GM19438 (cell line): ENCODE data around the gene WDR26.
"Not testable (repeated sequence)": the region's sequence is repeated elsewhere in the genome, so short reads cannot be mapped to it uniquely, and the experiment has no call there.

Source experiments
- ATAC-seq: cut with Tn5 transposase; IDR thresholded peaks from one replicate; pipeline ENCODE4 v1.9.1; 2021; ENCODE audit warnings: low read depth; ENCODE audit not compliant: unreplicated experiment

WDR26 gene

GRCh38 chr1:224435318-224435763 lies 744 bp upstream of the WDR26 start:
- peak; percentile 8 for ATAC-seq

DNA sequence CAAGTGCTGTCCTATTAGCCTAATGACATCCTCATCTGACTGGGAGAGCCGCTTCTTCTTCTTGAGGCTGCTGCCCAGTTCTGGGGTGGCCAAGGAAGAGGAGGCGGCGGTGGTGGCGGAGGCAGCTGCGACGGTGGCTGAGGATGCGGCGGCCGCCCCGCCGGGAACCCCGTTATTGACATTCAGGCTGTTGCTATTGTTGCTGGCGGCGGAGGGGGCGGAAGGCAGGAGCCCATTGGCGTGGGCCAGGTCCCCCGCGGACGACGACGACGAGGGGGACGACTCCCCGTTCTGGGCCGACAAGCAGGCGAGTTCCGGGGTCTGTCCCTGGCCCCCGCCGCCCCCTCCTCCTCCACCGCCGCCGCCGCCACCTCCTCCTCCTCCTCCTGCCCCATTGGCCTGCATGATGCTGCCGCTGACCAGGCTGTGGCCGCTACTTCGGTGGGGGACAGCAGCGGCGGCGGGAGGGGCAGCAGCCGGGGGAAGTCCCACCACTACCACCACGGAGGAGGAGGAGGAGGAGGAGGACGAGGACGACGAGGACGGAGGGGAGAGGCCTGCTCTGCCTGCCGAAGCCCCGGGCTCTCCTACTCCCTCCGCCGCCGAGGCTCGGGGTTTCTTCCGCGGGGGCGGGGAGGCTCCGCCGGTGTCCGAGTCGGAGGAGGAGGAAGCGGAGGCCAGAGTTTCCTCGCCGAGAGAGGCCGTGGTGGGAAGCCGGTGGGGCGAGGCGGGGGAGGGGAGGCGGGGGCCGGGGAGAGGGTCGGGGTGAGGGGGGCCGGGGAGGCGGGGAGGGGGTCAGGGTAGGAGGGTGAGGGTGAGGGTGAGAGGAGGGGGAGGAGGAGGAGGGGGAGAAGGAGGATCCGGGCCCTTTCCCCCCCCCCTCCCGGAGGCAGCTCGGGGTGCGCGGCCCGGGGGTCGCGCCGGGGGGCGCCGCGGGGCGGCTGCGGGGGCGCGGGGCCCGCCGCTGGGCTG lies 610 bp downstream of the WDR26 start:
- peak; percentile 3 for ATAC-seq

GRCh38 chr1:224433041-224433691 lies 1.4 kb downstream of the WDR26 start:
- no peak for ATAC-seq

- no peak for ATAC-seq
Observed at GRCh38 chr1:224432672-224433040, 1.9 kb downstream of the WDR26 start.

- ATAC-seq = no peak
Observed at GRCh38 chr1:224432146-224432545, 2.5 kb downstream of the WDR26 start.

DNA sequence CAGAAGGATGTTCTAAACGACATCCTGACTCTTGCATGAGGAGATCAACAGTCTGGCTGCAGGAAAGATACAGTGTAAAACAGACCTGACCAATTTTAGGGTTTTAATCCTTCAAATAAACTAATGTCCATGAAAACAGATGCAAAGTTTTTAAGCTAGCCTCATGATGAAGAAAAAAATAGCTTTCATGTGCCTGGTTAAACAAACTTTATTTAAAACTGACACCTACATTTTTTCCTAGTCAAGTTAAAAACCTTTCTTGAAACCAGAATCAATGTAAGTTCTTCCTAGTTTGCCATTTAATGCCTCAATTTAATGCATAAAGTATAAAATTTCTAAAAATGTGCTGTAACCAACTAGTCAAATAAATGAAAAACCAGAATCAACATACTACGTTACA lies 2.9 kb downstream of the WDR26 start:
- ATAC-seq = no peak

GRCh38 chr1:224430511-224431113 lies 4.0 kb downstream of the WDR26 start:
- ATAC-seq = peak; percentile 33

- ATAC-seq = no peak
Observed at GRCh38 chr1:224429616-224430326, 4.8 kb downstream of the WDR26 start.

- not testable (repeated sequence) for ATAC-seq
Observed at GRCh38 chr1:224428713-224429112, 5.9 kb downstream of the WDR26 start.

- no peak for ATAC-seq
Observed at GRCh38 chr1:224427346-224427745, 7.3 kb downstream of the WDR26 start.

DNA sequence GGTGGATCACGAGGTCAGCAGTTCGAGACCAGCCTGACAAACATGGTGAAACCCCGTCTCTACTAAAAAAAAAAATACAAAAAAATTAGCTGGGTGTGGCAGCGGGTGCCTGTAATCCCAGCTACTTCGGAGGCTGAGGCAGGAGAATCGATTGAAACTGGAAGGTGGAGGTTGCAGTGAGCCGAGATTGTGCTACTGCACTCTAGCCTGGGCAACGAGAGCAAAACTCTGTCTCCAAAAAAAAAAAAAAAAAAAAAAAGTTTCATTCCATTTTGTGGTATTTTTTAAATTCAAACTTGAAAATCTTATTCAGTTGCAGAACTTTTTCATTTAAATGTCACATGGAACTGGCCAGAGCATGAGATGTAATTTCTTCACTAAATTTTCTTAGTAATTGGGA lies 7.7 kb downstream of the WDR26 start:
- ATAC-seq = not testable (repeated sequence)

- no peak for ATAC-seq
Observed at GRCh38 chr1:224425279-224425884, 9.2 kb downstream of the WDR26 start.

- no peak for ATAC-seq
Observed at GRCh38 chr1:224420106-224420505, 14.5 kb downstream of the WDR26 start.

- no peak for ATAC-seq
Observed at GRCh38 chr1:224411766-224412165, 22.8 kb downstream of the WDR26 start.

DNA sequence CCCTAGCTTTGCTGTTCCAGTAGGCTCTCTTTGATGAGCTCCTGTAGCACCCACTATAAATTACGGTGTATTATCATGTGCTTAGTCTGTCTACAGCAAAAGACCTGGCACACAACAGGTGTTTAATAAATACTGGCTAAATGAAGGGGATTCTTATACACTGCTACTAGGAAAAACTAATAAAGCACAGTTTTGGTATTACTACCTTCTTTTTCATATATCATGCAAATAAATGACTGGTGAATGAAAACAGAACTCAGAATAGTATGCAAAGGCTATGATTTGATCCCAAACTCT lies 26.4 kb downstream of the WDR26 start:
- no peak for ATAC-seq

DNA sequence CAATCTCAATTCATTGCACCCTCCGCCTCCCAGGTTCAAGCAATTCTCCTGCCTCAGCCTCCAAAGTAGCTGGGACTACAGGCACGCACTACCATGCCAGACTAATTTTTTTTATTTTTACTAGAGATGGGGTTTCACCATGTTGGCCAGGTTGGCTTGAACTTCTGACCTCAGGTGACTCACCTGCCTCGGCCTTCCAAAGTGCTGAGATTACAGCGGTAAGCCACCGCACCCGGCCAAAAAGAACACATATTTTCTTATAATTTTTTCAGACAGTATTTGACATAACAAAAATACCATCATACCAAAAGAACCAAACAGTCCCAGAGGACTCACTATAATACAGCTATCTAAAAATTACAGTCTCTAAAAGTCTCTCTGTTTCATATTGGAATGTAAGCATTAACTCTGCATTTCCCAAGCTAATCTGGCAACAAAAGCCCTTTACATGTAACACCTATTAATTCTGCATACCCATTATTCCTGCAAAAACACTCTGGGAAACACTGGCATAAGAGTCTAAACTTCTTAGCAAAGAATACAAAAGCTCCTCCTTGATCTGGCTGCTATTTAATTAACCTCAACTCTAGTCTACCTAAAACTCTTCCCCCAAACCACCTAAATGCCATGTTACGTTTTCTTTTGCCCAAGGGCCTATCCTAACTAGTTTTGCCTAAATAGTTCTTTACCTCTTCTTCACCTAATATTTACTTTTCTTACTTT lies 26.9 kb downstream of the WDR26 start:
- no peak for ATAC-seq

DNA sequence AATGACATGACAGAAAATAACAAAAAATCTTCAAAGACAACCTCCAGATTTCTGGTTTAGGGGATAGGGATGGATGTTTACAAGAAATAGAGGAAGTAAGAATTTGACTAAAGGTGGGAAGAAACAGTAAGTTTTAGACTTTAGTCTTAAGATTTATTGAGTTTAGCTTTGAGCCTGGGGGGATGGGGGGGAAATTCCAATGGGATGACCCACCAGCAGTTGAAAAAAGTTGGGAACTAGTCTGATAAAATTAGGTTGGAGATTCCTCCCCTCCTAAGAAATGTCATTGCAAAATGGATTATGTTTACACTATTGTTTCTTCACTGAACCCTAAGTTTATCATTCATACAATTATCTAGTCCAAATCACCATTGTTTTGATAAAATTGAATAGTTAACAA lies 28.4 kb downstream of the WDR26 start:
- no peak for ATAC-seq

DNA sequence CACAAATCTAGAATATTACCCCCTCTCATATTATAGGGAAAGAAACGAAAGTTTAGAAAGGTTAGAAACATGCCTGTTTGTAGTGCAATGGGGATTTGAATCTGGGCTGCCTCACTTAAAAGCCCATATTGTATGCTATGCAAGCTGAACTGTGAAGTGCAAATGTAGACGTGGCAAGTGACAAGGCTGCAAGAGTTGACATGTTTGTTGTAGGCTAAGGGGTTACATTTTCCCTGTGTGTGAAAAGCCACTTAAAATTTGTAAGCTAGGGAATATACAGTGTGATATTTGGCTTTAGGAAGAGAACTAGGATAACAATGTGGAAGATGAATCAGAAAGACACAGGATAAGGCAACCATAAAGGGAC lies 29.0 kb downstream of the WDR26 start:
- ATAC-seq = no peak

DNA sequence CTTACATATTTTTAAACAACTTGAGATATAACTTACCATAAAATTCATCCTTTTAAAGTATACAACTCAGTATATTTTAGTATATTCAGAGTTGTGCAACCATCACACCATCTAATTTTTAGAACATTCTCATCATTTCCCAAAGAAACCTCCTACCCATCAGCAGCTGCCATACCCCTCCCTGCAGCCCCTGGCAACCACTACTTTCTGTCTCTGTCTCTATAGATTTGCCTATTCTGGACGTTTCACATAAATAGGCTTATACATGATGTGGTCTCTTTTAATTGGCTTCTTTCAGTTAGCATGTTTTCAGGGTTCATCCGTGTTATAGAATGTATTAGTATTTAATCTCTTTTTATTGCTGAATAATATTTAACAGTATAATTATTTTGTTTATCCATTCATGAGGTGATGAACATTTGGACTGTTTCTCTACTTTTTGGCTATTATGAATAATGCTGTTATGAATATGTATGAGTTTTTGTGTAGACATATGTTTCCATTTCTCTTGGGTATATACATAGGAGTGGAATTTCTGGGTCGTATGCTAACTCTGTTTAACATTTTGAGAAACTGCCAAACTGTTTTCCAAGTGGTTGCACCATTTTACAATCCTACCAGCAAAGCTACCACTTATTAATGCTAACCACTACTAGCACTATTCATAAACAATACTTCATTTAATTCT lies 29.5 kb downstream of the WDR26 start:
- ATAC-seq = no peak
